HUES6 (cell line): ENCODE measurements around the gene TMEM221.
A peak's percentile ranks its signal among the peaks of the same experiment; 100 is the strongest.

Source experiments
- H3K27ac ChIP-seq: 2 replicates; pipeline ENCODE4 v1.7.0; 2013; ENCODE audit warnings: low read depth, mild to moderate bottlenecking, low read length, inconsistent platforms
- H3K27me3 ChIP-seq: 2 replicates; pipeline ENCODE4 v1.6.1; 2013; ENCODE audit warnings: low read length; ENCODE audit not compliant: control insufficient read depth, insufficient read depth
- H3K36me3 ChIP-seq: 2 replicates; pipeline ENCODE4 v1.6.1; 2013; ENCODE audit warnings: low read length; ENCODE audit not compliant: control insufficient read depth, insufficient read depth
- H3K4me1 ChIP-seq: 2 replicates; pipeline ENCODE4 v1.6.1; 2013; ENCODE audit warnings: low read length; ENCODE audit not compliant: control insufficient read depth, insufficient read depth
- H3K4me3 ChIP-seq: 2 replicates; pipeline ENCODE4 v1.5.1; 2013; ENCODE audit warnings: low read depth, low read length
- H3K9ac ChIP-seq: one replicate; pipeline ENCODE4 v1.6.1; 2013; ENCODE audit warnings: mild to moderate bottlenecking, low read length
- H3K9me3 ChIP-seq: 2 replicates; pipeline ENCODE4 v1.6.1; 2013; ENCODE audit warnings: low read depth, low read length; ENCODE audit not compliant: control insufficient read depth, insufficient read depth

The TMEM221 gene

DNA sequence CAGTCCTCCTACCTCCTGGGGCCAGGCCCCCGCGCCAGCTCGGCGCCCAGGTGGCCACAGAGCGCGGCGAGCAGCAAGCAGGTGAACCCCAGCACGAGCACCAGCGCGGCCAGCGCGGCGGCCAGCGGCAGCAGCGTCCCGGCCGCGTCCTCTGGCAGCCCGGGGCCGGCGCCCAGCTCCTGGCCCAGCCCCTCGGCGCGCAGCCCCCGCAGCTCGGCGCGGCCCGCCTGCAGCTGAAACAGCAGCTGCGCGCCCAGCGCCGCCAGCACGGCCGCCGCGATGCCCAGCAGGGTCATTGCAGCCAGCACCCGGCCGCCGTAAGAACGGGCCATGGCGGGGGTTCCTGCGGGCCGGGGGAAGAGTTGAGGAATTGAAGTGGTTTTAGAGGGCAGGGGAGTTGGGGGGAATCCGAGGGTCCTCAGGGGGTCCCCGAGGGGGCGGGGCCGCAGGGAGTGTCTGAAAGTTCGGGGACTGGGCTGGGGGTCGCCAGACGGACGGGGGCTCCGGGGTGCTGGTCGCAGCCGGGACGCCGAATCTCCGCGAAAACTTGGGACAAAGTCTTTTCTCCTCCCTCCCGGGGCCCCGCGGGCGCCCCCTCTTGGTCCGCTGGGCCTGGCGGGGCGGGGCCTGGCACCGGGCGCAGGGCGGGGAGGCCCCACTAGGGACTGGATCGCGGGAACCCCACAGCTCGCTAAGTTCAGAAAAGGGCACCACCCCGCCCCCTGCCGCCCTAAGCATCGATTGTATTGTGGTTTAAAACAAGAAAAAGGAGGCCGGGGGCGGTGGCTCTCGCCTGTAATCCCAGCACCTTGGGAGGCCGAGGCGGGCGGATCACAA, at the start of gene TMEM221:
Gene TMEM221 (minus strand): TSS at position 538 of the 837 bp plus-strand sequence. CDS start 206 bp downstream, at position 332.
- Histone ChIP-seq H3K27me3 (peaks cover 42% of the 10 kb centered on the region), H3K4me3 (peak within 1 kb of the TSS; percentile 57), H3K4me1 (no peaks in the 10 kb centered on the region), H3K36me3 (no peaks in the 10 kb centered on the region), H3K9me3 (no peaks in the 10 kb centered on the region), H3K9ac (no peak within 1 kb of the TSS), H3K27ac (no peak within 1 kb of the TSS)

DNA sequence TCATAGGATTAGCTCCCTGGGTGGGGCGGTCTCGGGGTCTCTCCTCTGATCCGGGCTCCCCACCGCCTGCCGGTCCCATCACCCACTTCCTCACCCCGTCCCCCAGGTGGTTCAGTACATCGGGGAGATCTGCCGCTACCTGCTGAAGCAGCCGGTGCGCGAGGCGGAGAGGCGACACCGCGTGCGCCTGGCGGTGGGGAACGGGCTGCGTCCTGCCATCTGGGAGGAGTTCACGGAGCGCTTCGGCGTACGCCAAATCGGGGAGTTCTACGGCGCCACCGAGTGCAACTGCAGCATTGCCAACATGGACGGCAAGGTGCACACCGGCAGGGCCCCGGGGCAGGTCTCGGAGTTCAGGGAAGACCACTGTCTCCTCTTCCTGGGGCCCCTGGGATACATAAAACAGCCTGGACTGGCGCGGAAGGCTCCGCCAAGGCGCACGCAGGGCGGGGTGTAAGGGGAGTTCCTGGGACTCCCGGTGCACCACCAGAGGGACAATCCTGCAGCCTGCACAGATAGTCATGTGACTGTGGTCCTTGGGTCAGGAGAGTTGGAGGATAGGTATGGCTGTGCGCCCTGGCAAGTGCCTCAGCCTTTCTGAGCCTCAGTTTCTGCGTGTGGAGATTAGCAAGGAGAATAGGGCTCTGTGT, 48.8 kb upstream of the TMEM221 start:
- Histone ChIP-seq H3K9ac (no peak overlapping the region), H3K4me1 (peaks cover 23% of the 10 kb centered on the region), H3K36me3 (no peaks in the 10 kb centered on the region), H3K4me3 (peak overlapping the region; percentile 46), H3K9me3 (no peaks in the 10 kb centered on the region), H3K27me3 (no peaks in the 10 kb centered on the region), H3K27ac (no peak overlapping the region)

DNA sequence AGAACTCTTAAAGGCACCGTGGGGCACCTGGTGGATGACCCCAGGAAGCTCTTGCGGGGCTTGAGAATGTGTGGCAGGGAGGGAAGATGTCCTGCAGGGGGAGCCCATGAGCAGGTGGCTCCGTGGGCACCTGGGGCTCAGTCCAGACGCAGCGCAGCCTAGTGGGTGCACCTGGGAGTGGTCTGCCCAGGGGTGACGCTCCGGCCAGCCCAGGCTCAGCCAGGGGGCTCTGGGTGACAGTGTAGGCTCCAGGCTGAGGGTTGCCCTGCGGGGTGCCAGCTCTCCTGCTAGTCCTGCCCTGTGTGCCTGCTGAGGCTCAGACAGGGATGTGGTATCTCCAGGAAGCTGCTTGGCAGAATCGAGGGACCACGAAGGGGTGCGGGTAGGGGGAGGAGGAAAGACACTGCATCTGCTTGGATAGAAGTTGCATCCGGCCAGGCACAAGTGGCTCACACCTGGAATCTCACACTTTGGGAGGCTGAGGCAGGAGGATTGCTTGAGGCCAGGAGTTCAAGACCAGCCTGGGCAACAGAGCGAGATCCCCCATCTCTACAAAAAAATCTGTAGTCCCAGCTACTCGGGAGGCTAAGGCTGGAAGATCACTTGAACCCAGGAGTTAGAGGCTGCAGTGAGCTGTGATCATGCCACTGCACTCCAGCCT, 48.0 kb upstream of the TMEM221 start:
- Histone ChIP-seq H3K27me3 (no peaks in the 10 kb centered on the region), H3K27ac (no peak overlapping the region), H3K36me3 (no peaks in the 10 kb centered on the region), H3K9me3 (no peaks in the 10 kb centered on the region), H3K4me3 (no peak overlapping the region), H3K9ac (no peak overlapping the region), H3K4me1 (peaks cover 23% of the 10 kb centered on the region)

DNA sequence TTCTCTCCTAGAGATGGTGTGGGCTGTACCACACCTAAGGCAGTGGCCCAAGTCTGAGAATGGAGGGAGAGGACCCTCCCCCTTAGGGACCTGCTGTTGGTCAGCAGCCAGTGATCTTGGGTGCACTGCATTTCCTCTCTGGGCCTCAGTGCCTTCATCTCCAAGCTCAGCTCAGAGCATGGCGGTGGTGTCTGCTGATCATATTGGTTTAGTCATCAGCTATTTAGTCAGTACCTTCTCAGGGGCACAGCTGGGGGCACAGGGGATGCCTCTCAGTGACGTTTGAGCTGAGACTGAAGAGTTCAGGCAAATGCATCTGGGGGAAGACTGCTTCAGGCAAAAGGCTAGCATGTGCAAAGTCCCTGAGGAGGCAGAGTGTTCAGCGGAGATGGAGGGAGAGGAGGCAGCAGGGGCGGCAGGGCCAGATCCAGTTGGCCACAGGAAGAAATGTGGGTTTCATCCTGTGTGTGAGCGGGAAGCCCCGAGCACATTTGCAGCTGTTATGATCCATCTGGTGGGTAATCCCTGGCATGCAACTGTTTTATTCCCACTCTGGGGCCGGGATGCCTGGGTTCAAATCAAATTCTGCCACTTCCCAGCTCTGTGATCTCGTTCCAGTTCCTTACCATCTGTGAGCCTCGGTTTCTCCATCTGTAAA, 47.3 kb upstream of the TMEM221 start:
- Histone ChIP-seq H3K4me1 (peaks cover 23% of the 10 kb centered on the region), H3K9me3 (no peaks in the 10 kb centered on the region), H3K4me3 (no peak overlapping the region), H3K27ac (no peak overlapping the region), H3K27me3 (no peaks in the 10 kb centered on the region), H3K36me3 (no peaks in the 10 kb centered on the region), H3K9ac (no peak overlapping the region)

DNA sequence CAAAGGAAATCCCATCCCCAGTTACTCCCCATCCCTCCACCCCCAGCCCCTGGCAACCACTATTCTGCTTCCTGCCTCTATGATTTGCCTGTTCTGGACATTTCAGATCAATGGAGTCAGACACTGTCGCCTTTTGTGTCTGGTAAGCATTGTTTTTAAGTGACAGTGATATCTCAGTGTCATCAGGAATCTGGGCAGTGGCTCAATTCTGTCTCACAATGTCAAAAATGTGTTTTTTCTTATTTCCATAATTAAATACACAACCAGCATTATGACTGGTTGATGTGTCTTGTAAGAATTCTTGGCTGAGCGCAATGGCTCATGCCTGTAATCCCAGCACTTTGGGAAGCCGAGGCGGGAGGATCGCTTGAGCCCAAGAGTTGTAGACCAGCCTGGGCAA, 42.8 kb upstream of the TMEM221 start:
- Histone ChIP-seq H3K9ac (no peak overlapping the region), H3K27ac (no peak overlapping the region), H3K36me3 (no peaks in the 10 kb centered on the region), H3K4me3 (no peak overlapping the region), H3K4me1 (peaks cover 17% of the 10 kb centered on the region), H3K27me3 (no peaks in the 10 kb centered on the region), H3K9me3 (no peaks in the 10 kb centered on the region)

DNA sequence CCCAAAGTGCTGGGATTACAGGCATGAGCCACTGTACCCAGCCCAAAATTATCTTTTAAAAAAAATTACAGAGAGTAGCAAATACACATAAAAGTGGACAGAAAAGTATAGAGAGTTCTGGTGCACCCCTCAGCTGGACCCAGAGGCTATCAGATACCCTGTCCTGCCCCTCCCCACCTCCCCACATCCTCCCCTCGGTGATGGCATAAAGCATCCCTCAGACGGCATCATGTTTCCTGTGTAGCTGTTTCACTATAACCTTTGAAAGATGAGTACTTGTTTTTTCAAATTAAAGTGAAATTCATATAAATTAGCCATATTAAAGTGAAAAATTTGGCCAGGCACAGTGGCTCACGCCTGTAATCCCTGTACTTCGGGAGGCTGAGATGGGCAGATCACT, 41.9 kb upstream of the TMEM221 start:
- Histone ChIP-seq H3K36me3 (no peaks in the 10 kb centered on the region), H3K27me3 (no peaks in the 10 kb centered on the region), H3K9ac (no peak overlapping the region), H3K27ac (no peak overlapping the region), H3K4me1 (peaks cover 17% of the 10 kb centered on the region), H3K4me3 (no peak overlapping the region), H3K9me3 (no peaks in the 10 kb centered on the region)

DNA sequence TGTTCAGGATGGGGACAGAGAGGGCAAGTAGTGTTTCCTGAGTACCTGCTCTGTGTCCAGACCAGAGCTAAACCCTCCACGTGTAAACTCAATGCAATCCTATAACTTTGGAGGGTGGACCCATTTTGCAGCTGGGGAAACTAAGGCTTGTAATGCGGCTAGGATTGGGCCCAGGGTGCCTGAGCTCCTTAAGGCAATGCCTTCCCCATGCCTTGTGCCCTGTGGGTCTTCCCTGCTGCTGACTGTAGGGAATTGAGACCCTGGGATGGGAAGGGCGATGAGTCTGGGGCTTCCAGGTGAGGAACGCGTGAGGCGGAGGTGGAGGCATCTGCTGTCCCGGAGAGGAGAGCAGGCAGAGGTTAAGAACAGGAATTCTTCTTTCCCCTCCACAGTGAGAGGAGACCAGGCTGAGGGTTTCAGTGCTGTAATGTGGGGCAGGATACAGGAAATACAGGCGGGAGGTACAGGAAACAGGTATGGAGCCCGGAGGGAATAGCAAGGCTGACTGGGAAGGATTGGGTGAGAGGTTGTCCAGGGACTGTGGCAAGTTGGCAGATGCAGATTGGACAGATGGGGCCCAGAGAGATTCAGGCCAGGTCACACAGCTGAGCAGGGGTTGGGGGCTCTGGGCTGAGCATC, 41.0 kb upstream of the TMEM221 start:
- H3K36me3 ChIP-seq: no peaks in the 10 kb centered on the region
- H3K27ac ChIP-seq: no peak overlapping the region
- no peaks in the 10 kb centered on the region for H3K27me3 ChIP-seq
- no peak overlapping the region for H3K9ac ChIP-seq
- peaks cover 17% of the 10 kb centered on the region for H3K4me1 ChIP-seq
- H3K9me3 ChIP-seq: no peaks in the 10 kb centered on the region
- peak overlapping the region; percentile 37 for H3K4me3 ChIP-seq

DNA sequence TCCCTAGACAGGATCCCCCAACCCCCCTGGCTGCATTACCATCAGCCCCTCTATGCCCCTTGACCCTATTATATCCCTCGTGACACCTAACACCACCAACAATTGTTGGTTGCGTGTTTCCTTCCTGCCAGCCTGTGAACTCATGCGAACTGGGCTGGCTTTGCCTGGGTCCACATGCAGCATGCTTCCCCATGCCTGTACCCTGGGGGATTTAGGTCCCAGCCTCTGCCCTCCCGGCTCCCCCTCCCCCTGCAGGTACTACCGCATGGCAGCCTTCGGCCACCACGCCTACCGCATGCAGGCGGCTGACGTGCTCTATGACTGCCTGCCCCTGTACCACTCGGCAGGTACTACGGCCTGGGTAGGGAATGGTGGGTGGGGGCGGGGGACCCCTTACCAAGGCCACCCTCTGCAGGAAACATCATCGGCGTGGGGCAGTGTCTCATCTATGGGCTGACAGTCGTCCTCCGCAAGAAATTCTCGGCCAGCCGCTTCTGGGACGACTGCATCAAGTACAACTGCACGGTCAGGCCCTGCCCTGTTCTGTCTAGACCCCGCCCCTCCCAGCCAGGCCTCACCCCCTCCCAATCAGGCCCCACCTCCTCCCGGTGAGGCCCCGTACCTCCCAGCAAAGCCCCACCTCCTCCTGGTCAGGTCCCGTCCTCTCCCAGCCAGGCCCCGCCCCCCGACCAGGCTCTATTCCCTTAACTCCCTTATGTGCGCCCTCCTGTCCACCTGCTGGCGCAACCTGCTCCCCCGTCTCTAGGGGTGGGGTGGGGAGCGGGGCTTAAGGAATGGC, 40.3 kb upstream of the TMEM221 start:
- no peaks in the 10 kb centered on the region for H3K36me3 ChIP-seq
- no peaks in the 10 kb centered on the region for H3K27me3 ChIP-seq
- H3K27ac ChIP-seq: no peak overlapping the region
- no peak overlapping the region for H3K9ac ChIP-seq
- H3K9me3 ChIP-seq: no peaks in the 10 kb centered on the region
- H3K4me1 ChIP-seq: peaks cover 17% of the 10 kb centered on the region
- H3K4me3 ChIP-seq: peak overlapping the region; percentile 71

DNA sequence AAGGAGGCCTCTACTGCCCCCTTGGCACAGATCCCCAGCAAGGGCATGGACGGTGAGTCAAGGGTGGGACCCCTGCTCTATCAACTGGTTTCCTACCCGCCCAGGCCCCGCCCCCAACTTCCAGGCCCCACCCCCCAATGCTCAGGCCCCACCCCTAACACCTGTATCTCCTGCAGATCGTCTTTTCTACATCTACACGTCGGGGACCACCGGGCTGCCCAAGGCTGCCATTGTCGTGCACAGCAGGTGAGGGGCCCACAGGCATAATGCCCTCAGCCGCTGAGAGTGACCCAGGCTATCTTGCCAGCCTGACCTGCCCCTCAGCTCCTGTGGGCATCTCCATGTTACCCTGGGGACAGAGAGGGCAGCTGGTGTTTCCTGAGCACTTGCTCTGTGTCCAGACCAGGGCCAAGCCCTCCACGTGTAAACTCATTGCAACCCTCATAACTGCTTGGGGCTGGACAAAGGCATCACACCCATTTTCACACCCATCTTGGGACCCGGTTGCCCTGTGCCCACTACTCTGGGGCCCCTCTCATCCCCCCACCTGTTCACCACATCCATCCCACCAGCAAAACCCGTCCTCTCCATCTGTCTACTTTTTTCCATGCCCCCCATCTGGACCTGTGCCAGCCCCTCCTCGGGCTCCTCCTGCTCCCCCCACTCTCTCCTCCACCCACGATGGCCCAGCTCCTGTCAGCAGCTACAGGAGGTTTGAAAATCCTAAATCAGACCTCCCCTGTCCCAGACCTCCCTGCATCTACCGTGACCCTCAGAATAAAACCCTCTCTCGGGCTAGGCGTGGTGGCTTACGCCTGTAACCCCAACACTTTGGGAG, 39.0 kb upstream of the TMEM221 start:
- Histone ChIP-seq H3K27ac (no peak overlapping the region), H3K4me3 (no peak overlapping the region), H3K9me3 (no peaks in the 10 kb centered on the region), H3K4me1 (peaks cover 17% of the 10 kb centered on the region), H3K36me3 (no peaks in the 10 kb centered on the region), H3K9ac (no peak overlapping the region), H3K27me3 (no peaks in the 10 kb centered on the region)
